Measurements from ENCODE around the gene LHFPL6. TPM values are rescaled to one million over a fixed set of nuclear protein-coding genes. Genes with fewer than 3 reads are reported as not detected.

LHFPL6 gene
- total RNA-seq, 2 donors from 2014 or later = 0.53 to 2.8 TPM

DNA sequence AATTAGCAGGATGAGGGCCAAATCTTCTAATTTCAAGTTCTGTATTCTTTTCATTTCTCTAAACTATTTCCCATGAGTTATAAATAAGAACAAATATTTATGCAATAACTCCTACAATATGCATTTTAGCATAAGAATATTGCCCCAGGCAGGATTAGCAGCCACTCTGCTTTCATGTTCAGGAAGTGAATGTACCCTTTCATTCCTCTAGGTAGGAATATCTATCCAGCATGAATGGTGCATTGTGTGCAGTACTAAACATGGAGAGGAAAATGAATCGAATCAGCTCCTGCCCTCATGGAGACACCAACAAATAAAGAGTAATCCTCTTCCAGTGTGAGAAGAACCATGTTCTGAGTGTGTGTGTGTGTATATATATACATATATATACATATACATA, 41.0 kb downstream of the LHFPL6 start:
- H3K36me3 Mint-ChIP-seq (ENCODE audit: low read depth) = no peaks in the 10 kb centered on the region
- Histone ChIP-seq H3K4me3 (ENCODE audit: low read length) (no peak overlapping the region), H3K9me3 (ENCODE audit: control insufficient read depth, low read length) (no peaks in the 10 kb centered on the region), H3K9ac (ENCODE audit: extremely low read depth, low read length, poor library complexity, severe bottlenecking) (no peak overlapping the region), H3K27me3 (ENCODE audit: control insufficient read depth, insufficient read depth, low read length, poor library complexity, severe bottlenecking) (no peaks in the 10 kb centered on the region), H3K4me1 (ENCODE audit: control insufficient read depth, insufficient read depth, low read length) (peaks cover 3% of the 10 kb centered on the region), H3K27ac (ENCODE audit: low read depth, low read length) (no peak overlapping the region), H3K36me3 (ENCODE audit: control insufficient read depth, insufficient read depth, low read length) (no peaks in the 10 kb centered on the region)
- peaks cover 2% of the 10 kb centered on the region for H3K9me3 Mint-ChIP-seq
- TF ChIP-seq, protein P1, sequence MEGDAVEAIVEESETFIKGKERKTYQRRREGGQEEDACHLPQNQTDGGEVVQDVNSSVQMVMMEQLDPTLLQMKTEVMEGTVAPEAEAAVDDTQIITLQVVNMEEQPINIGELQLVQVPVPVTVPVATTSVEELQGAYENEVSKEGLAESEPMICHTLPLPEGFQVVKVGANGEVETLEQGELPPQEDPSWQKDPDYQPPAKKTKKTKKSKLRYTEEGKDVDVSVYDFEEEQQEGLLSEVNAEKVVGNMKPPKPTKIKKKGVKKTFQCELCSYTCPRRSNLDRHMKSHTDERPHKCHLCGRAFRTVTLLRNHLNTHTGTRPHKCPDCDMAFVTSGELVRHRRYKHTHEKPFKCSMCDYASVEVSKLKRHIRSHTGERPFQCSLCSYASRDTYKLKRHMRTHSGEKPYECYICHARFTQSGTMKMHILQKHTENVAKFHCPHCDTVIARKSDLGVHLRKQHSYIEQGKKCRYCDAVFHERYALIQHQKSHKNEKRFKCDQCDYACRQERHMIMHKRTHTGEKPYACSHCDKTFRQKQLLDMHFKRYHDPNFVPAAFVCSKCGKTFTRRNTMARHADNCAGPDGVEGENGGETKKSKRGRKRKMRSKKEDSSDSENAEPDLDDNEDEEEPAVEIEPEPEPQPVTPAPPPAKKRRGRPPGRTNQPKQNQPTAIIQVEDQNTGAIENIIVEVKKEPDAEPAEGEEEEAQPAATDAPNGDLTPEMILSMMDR (conservative IDR thresholded peaks at IDR 0.05) = no peak
- no peak overlapping the region for H3K27ac Mint-ChIP-seq
- H3K4me3 Mint-ChIP-seq = no peak overlapping the region
- no peak for DNase-seq
- WGBS, 2 experiments (ENCODE audit: insufficient coverage in 1 of 2, insufficient read length in 1 of 2) = 83% methylated on average over 1 of the region's 1 CpG; no CpG with 5 or more reads in 1 of the 2 experiments
- peaks cover 2% of the 10 kb centered on the region for H3K27me3 Mint-ChIP-seq (ENCODE audit: insufficient read depth)
- H3K4me1 Mint-ChIP-seq = peaks cover 23% of the 10 kb centered on the region

DNA sequence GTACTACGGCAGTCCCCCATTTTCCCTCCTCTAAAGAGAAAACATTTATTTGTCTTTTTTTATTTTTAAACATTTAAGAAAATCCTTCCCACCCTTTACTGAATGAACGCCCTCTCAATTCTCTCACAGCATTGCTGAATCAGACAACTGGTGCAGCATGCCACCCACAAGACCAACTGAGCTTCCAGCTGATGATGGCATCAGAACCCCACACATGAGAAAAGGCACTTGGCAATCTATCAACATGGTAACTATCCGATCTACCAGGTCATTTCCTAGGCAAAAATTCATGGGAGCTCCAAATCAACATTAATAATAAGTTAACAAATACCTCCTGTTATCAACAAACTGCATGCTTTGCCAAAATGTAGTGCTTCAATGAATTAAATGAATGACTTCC, 43.1 kb downstream of the LHFPL6 start:
- no peak overlapping the region for H3K27ac Mint-ChIP-seq
- no peaks in the 10 kb centered on the region for H3K36me3 Mint-ChIP-seq (ENCODE audit: low read depth)
- H3K4me3 ChIP-seq (ENCODE audit: low read length) = no peak overlapping the region
- no peaks in the 10 kb centered on the region for H3K4me1 ChIP-seq (ENCODE audit: control insufficient read depth, insufficient read depth, low read length)
- H3K27me3 ChIP-seq (ENCODE audit: control insufficient read depth, insufficient read depth, low read length, poor library complexity, severe bottlenecking) = no peaks in the 10 kb centered on the region
- H3K27me3 Mint-ChIP-seq (ENCODE audit: insufficient read depth) = peaks cover 2% of the 10 kb centered on the region
- H3K9ac ChIP-seq (ENCODE audit: extremely low read depth, low read length, poor library complexity, severe bottlenecking) = no peak overlapping the region
- H3K9me3 Mint-ChIP-seq = peaks cover 2% of the 10 kb centered on the region
- no peak overlapping the region for H3K27ac ChIP-seq (ENCODE audit: low read depth, low read length)
- no peaks in the 10 kb centered on the region for H3K36me3 ChIP-seq (ENCODE audit: control insufficient read depth, insufficient read depth, low read length)
- no peak for DNase-seq
- WGBS, 2 experiments (ENCODE audit: insufficient coverage in 1 of 2, insufficient read length in 1 of 2) = 67 to 90% methylated on average over 2 of the region's 3 CpGs
- H3K9me3 ChIP-seq (ENCODE audit: control insufficient read depth, low read length) = no peaks in the 10 kb centered on the region
- H3K4me3 Mint-ChIP-seq = no peak overlapping the region
- H3K4me1 Mint-ChIP-seq = peaks cover 12% of the 10 kb centered on the region
- TF ChIP-seq, protein P1 (conservative IDR thresholded peaks at IDR 0.05) = no peak

DNA sequence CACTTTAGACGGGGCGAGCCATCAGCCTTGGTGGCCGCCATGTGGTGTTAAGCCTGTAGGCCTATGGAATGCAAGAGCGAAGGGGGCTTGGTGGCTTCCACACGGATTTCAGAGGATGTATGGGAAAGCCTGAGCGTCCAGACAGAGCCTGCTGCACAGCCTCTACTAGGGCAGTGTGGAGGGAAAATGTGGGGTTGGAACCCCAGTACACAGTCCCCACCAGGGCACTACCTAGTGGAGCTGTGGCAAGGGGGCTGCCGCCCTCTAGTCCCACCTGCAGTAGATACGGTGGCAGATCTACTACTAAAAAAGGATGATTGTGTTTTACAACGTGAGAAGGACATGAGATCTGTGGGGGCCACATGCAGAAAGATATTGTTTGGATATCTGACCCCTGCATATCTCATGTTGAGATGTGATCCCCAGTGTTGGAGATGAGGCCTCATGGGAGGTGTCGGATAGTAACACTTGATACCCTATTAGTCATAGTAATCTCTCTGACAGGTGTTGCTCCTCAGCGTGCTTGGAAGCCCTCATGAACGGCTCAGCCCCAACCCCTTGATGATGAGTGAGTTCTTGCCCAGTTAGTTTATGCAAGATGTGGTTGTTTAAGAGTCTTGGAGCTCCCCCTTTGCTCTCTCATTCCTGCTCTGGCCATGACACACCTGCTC, 45.6 kb downstream of the LHFPL6 start:
- Mint-ChIP-seq H3K9me3 (peaks cover 2% of the 10 kb centered on the region), H3K4me3 (no peak overlapping the region), H3K36me3 (ENCODE audit: low read depth) (no peaks in the 10 kb centered on the region), H3K27ac (no peak overlapping the region), H3K27me3 (ENCODE audit: insufficient read depth) (peaks cover 5% of the 10 kb centered on the region), H3K4me1 (peaks cover 6% of the 10 kb centered on the region)
- H3K27ac ChIP-seq (ENCODE audit: low read depth, low read length) = no peak overlapping the region
- 94 to 100% methylated on average over 8 to 12 of the region's 12 CpGs for WGBS, 2 experiments (ENCODE audit: insufficient coverage in 1 of 2, insufficient read length in 1 of 2)
- DNase-seq = no peak
- H3K9ac ChIP-seq (ENCODE audit: extremely low read depth, low read length, poor library complexity, severe bottlenecking) = no peak overlapping the region
- no peaks in the 10 kb centered on the region for H3K9me3 ChIP-seq (ENCODE audit: control insufficient read depth, low read length)
- TF ChIP-seq, protein P1 (conservative IDR thresholded peaks at IDR 0.05) = no peak
- H3K27me3 ChIP-seq (ENCODE audit: control insufficient read depth, insufficient read depth, low read length, poor library complexity, severe bottlenecking) = no peaks in the 10 kb centered on the region
- H3K4me3 ChIP-seq (ENCODE audit: low read length) = no peak overlapping the region
- H3K36me3 ChIP-seq (ENCODE audit: control insufficient read depth, insufficient read depth, low read length) = no peaks in the 10 kb centered on the region
- no peaks in the 10 kb centered on the region for H3K4me1 ChIP-seq (ENCODE audit: control insufficient read depth, insufficient read depth, low read length)
